AG09309 (cell line): ENCODE measurements around the gene STON1.
A peak's percentile ranks its signal among the peaks of the same experiment; 100 is the strongest.
"Not testable (repeated sequence)": the region's sequence is repeated elsewhere in the genome, so short reads cannot be mapped to it uniquely, and the experiment has no call there.

ENCODE experiments used
- DNase-seq: peaks from one replicate; pipeline ENCODE4 v3.0.0-alpha.2; 2010; ENCODE audit warnings: low read depth
- H3K4me3 ChIP-seq: 2 replicates; pipeline ENCODE4 v1.5.1; 2011; ENCODE audit warnings: mild to moderate bottlenecking, low read depth, low read length, moderate library complexity; ENCODE audit not compliant: control insufficient read depth
- CTCF ChIP-seq: IDR thresholded peaks from 2 replicates; pipeline ENCODE4 v1.5.1; 2011; ENCODE audit warnings: mild to moderate bottlenecking, low read depth, low read length, inconsistent platforms; ENCODE audit not compliant: insufficient read depth, control insufficient read depth; ENCODE audit errors: missing control alignments

Gene STON1

GRCh38 chr2:48549972-48550371 is 20.0 kb downstream of the STON1 start:
- no peak for TF ChIP-seq CTCF
- no peak overlapping the region for H3K4me3 ChIP-seq

GRCh38 chr2:48551548-48551947 is 21.6 kb downstream of the STON1 start:
- TF ChIP-seq CTCF = no peak
- H3K4me3 ChIP-seq = no peak overlapping the region
- no peak for DNase-seq

More at GRCh38 chr2:48549972-48550371, 20.0 kb downstream of the STON1 start:
- no peak for DNase-seq

GRCh38 chr2:48555071-48555470 is 25.1 kb downstream of the STON1 start:
- H3K4me3 ChIP-seq, DNase-seq: not testable (repeated sequence)

- no peak for TF ChIP-seq CTCF
- no peak for DNase-seq
Observed at GRCh38 chr2:48558456-48558855, 28.5 kb downstream of the STON1 start.

GRCh38 chr2:48560546-48561209 is 30.7 kb downstream of the STON1 start:
- TF ChIP-seq CTCF = no peak
- no peak overlapping the region for H3K4me3 ChIP-seq
- DNase-seq = no peak

More at GRCh38 chr2:48558456-48558855, 28.5 kb downstream of the STON1 start:
- no peak overlapping the region for H3K4me3 ChIP-seq

- no peak for TF ChIP-seq CTCF
- no peak overlapping the region for H3K4me3 ChIP-seq
- no peak for DNase-seq
Observed at GRCh38 chr2:48562281-48562680, 32.3 kb downstream of the STON1 start.

GRCh38 chr2:48566592-48567310 is 36.8 kb downstream of the STON1 start:
- peak; percentile 55 for TF ChIP-seq CTCF
- DNase-seq = no peak
- no peak overlapping the region for H3K4me3 ChIP-seq
